SU-DHL-6 (cell line): ENCODE measurements around the gene AKAP8L.

Experiments
- H2AFZ ChIP-seq: fragments of 200-600 bp; sonication (generic); 2 replicates; pipeline ENCODE4 v1.6.1; 2014; ENCODE audit warnings: low read depth, mild to moderate bottlenecking, moderate library complexity, mixed read lengths, antibody characterized with exemption, low read length; ENCODE audit not compliant: severe bottlenecking
- H3F3A ChIP-seq: fragments of 200-600 bp; shearing (Covaris generic); 2 replicates; pipeline ENCODE4 v1.6.0; 2016; ENCODE audit warnings: antibody characterized with exemption, mild to moderate bottlenecking; ENCODE audit not compliant: insufficient read depth
- H3K27ac ChIP-seq: fragments of 200-600 bp; sonication (generic); 2 replicates; pipeline ENCODE4 v1.5.1; 2016; ENCODE audit warnings: low read depth, mild to moderate bottlenecking, low read length, moderate library complexity, mixed read lengths
- H3K27me3 ChIP-seq: fragments of 200-600 bp; sonication (generic), shearing (Covaris generic); 2 replicates; pipeline ENCODE4 v1.6.0; 2014; ENCODE audit warnings: mild to moderate bottlenecking, low read length
- H3K36me3 ChIP-seq: fragments of 200-600 bp; sonication (generic); 2 replicates; pipeline ENCODE4 v1.6.1; 2014; ENCODE audit warnings: mild to moderate bottlenecking, low read length, mixed read lengths
- H3K4me2 ChIP-seq: fragments of 300-600, 200-600 bp; shearing (Covaris generic), sonication (generic); 2 replicates; pipeline ENCODE4 v1.6.0; 2014; ENCODE audit warnings: low read length, low read depth, mild to moderate bottlenecking; ENCODE audit not compliant: poor library complexity, severe bottlenecking
- H3K4me3 ChIP-seq: fragments of 200-600 bp; sonication (generic); 2 replicates; pipeline ENCODE4 v1.5.1; 2014; ENCODE audit warnings: antibody characterized with exemption, low read length, mild to moderate bottlenecking, mixed read lengths; ENCODE audit not compliant: insufficient read depth, poor library complexity, severe bottlenecking
- H3K79me2 ChIP-seq: fragments of 200-600 bp; sonication (generic); 2 replicates; pipeline ENCODE4 v1.6.1; 2014; ENCODE audit warnings: mild to moderate bottlenecking, low read length, moderate library complexity; ENCODE audit not compliant: insufficient read depth
- H3K9ac ChIP-seq: fragments of 200-600 bp; sonication (generic); 2 replicates; pipeline ENCODE4 v1.7.0; 2014; ENCODE audit warnings: mild to moderate bottlenecking, low read length
- H3K9me2 ChIP-seq: fragments of 200-600 bp; sonication (generic); replicated peaks from 2 replicates; pipeline ENCODE4 v1.6.1; 2014; ENCODE audit warnings: low read length; ENCODE audit not compliant: insufficient read depth
- H3K9me3 ChIP-seq: fragments of 200-600 bp; sonication (generic); 2 replicates; pipeline ENCODE4 v1.6.1; 2014; ENCODE audit warnings: low read length, mixed read lengths; ENCODE audit not compliant: insufficient read depth
- H4K20me1 ChIP-seq: fragments of 200-600 bp; sonication (generic); 2 replicates; pipeline ENCODE4 v1.6.1; 2014; ENCODE audit warnings: low read depth, mild to moderate bottlenecking, antibody characterized with exemption, low read length, moderate library complexity, mixed read lengths
- EZH2phosphoT487 ChIP-seq: fragments of 200-600 bp; sonication (generic), shearing (Covaris generic); conservative IDR thresholded peaks from 2 replicates; pipeline ENCODE4 v1.6.1; 2018; ENCODE audit warnings: mild to moderate bottlenecking, antibody characterized with exemption, low read length, moderate library complexity, mixed read lengths
- TF ChIP-seq, protein P1 (sequence below): fragments of 200-600 bp; sonication (generic); IDR thresholded peaks from one replicate; pipeline ENCODE4 v1.5.1; 2017; ENCODE audit warnings: antibody characterized with exemption, mild to moderate bottlenecking, low read length, moderate library complexity; ENCODE audit not compliant: insufficient read depth, poor library complexity, severe bottlenecking

Gene AKAP8L

DNA sequence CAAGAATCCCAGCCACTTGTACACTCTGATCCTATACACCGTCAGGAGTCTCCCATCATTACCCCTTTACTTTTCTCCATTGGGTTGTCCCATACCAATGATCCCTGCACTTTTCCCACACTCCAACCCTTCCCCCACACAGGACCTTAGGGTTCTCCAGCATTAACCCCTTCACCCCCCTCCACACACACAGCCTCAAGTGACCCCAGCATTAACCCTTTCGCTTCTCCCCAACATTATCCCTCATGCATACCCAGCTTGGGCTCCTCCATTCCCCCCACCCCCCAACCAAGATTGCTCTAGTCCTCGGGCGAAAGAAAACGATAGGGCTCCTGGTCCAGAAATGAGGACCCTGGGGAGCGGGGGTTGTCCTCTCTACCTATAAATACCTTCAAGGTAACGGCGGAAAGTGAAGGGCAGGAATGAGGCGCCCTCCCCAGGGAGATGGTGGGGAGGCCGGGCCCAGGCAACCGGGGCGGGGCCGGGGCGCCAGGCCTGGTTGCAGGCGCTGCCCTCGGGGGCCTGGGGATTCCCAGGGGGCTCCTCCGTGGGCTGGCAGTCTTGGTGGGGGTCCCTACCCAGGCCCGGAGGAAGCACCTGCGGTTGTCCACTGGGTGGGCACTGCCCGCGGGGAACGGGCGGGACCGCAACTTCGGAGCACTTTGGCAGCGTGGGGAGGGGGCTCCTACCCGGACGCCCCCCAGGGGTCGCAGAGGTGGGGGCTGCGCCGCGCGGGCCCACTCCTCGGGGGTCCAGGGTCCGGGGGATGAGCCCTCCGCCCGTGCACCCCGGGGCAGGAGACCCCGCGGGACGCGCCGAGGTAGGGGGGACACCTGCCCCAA is 30.2 kb upstream of the AKAP8L start:
- peak overlapping the region; percentile 30 for H3K4me2 ChIP-seq
- no peaks in the 10 kb centered on the region for H3K79me2 ChIP-seq
- TF ChIP-seq EZH2phosphoT487, result no peak
- TF ChIP-seq, protein P1, sequence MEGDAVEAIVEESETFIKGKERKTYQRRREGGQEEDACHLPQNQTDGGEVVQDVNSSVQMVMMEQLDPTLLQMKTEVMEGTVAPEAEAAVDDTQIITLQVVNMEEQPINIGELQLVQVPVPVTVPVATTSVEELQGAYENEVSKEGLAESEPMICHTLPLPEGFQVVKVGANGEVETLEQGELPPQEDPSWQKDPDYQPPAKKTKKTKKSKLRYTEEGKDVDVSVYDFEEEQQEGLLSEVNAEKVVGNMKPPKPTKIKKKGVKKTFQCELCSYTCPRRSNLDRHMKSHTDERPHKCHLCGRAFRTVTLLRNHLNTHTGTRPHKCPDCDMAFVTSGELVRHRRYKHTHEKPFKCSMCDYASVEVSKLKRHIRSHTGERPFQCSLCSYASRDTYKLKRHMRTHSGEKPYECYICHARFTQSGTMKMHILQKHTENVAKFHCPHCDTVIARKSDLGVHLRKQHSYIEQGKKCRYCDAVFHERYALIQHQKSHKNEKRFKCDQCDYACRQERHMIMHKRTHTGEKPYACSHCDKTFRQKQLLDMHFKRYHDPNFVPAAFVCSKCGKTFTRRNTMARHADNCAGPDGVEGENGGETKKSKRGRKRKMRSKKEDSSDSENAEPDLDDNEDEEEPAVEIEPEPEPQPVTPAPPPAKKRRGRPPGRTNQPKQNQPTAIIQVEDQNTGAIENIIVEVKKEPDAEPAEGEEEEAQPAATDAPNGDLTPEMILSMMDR, result no peak
- peaks cover 8% of the 10 kb centered on the region; the same call in 1 of the 2 replicates for H3F3A ChIP-seq
- no peak overlapping the region for H3K9ac ChIP-seq
- H3K9me3 ChIP-seq, result no peaks in the 10 kb centered on the region
- H3K27me3 ChIP-seq, result no peaks in the 10 kb centered on the region
- no peaks in the 10 kb centered on the region for H3K9me2 ChIP-seq
- no peak overlapping the region for H3K4me3 ChIP-seq
- H3K36me3 ChIP-seq, result no peaks in the 10 kb centered on the region
- no peaks in the 10 kb centered on the region for H4K20me1 ChIP-seq
- no peak overlapping the region for H2AFZ ChIP-seq
- H3K27ac ChIP-seq, result no peak overlapping the region

DNA sequence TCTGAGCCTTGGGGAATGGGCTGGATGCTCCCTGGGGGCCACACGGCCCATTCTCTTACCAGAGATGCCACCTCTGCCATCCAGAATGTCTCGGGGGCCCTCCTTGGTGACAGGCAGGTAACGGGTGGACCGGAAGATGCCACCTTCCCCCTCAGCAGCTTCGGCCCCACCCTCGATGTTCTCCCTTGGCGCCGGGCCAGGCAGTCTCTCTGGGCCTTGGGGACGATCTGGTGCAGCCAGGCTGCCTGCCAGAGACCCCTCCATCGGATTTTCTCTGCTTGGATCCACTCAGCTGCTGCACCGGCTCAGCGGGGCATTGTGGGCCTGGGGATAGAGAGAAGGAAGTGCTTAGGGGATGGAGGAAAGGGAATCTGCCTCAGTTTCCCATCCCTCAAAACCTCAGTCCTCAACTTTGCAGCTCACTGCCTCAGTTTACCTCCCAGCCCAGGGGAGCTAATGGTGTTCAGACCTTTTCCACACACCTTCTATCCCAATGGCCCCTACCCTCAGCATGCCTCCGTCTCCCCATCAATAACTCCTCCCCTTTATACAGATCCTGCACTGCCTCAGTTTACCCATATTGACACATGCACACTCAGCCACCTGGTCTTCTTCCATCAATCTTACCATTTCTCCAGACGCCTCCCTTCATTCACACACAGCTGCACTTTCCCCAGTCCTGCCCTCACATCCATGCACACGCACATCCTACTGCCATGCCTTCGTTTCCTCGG is 29.4 kb upstream of the AKAP8L start:
- Histone ChIP-seq H3K79me2 (no peaks in the 10 kb centered on the region), H3K4me2 (no peak overlapping the region), H3K36me3 (no peaks in the 10 kb centered on the region), H3K4me3 (no peak overlapping the region), H3F3A (peaks cover 8% of the 10 kb centered on the region; the same call in 1 of the 2 replicates), H4K20me1 (no peaks in the 10 kb centered on the region), H3K9ac (no peak overlapping the region), H3K27me3 (no peaks in the 10 kb centered on the region), H3K27ac (no peak overlapping the region), H2AFZ (no peak overlapping the region), H3K9me2 (no peaks in the 10 kb centered on the region), H3K9me3 (no peaks in the 10 kb centered on the region)
- TF ChIP-seq, protein P1, result no peak
- no peak for TF ChIP-seq EZH2phosphoT487

DNA sequence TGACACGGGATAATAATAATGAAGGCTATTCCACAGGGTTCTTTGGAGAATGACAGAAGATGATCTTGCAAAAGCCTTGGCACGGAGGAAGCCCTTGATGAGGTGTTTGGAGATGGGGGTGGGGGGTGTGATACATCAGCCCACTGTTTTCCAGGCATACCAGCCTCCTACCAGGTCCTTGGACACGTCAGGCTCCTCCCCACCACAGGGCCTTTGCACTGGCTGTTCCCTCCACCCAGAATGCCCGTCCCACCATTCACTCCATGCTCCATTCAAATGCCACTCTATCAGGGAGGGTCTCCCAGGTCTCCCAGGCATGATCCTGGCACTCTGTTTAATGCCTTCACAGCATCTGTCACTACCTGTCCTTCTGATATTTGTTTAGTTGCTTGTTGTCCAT is 28.3 kb upstream of the AKAP8L start:
- no peak for TF ChIP-seq EZH2phosphoT487
- TF ChIP-seq, protein P1, result no peak
- no peaks in the 10 kb centered on the region for H3K36me3 ChIP-seq
- H3K9ac ChIP-seq, result no peak overlapping the region
- H3F3A ChIP-seq, result peaks cover 8% of the 10 kb centered on the region; the same call in 1 of the 2 replicates
- H3K27me3 ChIP-seq, result no peaks in the 10 kb centered on the region
- no peaks in the 10 kb centered on the region for H3K9me2 ChIP-seq
- no peaks in the 10 kb centered on the region for H3K79me2 ChIP-seq
- no peaks in the 10 kb centered on the region for H3K9me3 ChIP-seq
- H3K27ac ChIP-seq, result no peak overlapping the region
- H3K4me2 ChIP-seq, result no peak overlapping the region
- H2AFZ ChIP-seq, result no peak overlapping the region
- no peak overlapping the region for H3K4me3 ChIP-seq
- no peaks in the 10 kb centered on the region for H4K20me1 ChIP-seq
